Breast epithelium (tissue), 3 donors: ENCODE data around the gene RGS7.

Source experiments
- POLR2AphosphoS5 ChIP-seq, 3 donors: sonication (generic); formaldehyde crosslinking; IDR thresholded peaks; one replicate each; pipeline ENCODE4 v1.6.1; 2017; ENCODE audit warnings: antibody characterized with exemption in 3 of 3
- TF ChIP-seq, protein P1 (sequence below), 3 donors: fragments of 450-650 bp; IDR thresholded peaks; one replicate each; pipeline ENCODE4 v1.5.1; 2016 to 2017; ENCODE audit warnings: antibody characterized with exemption in 3 of 3, mild to moderate bottlenecking in 3 of 3, moderate library complexity in 3 of 3

DNA sequence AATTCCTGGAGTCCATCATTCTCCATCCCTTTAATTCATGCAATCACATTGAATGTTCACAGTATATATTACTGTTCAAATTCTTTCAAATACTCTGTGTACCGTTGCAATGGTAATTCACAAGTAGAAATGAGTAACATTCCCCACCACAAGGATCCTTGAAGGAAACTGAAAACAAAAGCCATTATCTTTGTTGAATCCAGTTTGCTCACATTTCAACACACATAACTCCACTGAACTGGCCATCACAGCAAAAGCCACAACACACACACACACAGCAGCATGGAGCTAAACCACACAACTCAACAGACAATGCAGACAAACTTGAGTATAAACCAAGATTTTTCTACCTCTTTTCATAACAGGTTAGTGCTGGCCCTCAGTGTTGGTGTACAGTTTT lies 556.7 kb downstream of the RGS7 start:
- TF ChIP-seq, protein P1, sequence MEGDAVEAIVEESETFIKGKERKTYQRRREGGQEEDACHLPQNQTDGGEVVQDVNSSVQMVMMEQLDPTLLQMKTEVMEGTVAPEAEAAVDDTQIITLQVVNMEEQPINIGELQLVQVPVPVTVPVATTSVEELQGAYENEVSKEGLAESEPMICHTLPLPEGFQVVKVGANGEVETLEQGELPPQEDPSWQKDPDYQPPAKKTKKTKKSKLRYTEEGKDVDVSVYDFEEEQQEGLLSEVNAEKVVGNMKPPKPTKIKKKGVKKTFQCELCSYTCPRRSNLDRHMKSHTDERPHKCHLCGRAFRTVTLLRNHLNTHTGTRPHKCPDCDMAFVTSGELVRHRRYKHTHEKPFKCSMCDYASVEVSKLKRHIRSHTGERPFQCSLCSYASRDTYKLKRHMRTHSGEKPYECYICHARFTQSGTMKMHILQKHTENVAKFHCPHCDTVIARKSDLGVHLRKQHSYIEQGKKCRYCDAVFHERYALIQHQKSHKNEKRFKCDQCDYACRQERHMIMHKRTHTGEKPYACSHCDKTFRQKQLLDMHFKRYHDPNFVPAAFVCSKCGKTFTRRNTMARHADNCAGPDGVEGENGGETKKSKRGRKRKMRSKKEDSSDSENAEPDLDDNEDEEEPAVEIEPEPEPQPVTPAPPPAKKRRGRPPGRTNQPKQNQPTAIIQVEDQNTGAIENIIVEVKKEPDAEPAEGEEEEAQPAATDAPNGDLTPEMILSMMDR (IDR thresholded peaks at IDR 0.05) = no peak
- no peak for TF ChIP-seq POLR2AphosphoS5 (IDR thresholded peaks at IDR 0.05)
